Measurements from ENCODE around the gene PI4KB. TPM values are rescaled to one million over a fixed set of nuclear protein-coding genes. Genes with fewer than 3 reads are reported as not detected.

Gene PI4KB
- total and polyA plus RNA-seq, 2 of the 13 experiments (the other 11 are each of a cell fraction or from before 2014, with no cell fraction given) = 19.5 to 29.3 TPM

DNA sequence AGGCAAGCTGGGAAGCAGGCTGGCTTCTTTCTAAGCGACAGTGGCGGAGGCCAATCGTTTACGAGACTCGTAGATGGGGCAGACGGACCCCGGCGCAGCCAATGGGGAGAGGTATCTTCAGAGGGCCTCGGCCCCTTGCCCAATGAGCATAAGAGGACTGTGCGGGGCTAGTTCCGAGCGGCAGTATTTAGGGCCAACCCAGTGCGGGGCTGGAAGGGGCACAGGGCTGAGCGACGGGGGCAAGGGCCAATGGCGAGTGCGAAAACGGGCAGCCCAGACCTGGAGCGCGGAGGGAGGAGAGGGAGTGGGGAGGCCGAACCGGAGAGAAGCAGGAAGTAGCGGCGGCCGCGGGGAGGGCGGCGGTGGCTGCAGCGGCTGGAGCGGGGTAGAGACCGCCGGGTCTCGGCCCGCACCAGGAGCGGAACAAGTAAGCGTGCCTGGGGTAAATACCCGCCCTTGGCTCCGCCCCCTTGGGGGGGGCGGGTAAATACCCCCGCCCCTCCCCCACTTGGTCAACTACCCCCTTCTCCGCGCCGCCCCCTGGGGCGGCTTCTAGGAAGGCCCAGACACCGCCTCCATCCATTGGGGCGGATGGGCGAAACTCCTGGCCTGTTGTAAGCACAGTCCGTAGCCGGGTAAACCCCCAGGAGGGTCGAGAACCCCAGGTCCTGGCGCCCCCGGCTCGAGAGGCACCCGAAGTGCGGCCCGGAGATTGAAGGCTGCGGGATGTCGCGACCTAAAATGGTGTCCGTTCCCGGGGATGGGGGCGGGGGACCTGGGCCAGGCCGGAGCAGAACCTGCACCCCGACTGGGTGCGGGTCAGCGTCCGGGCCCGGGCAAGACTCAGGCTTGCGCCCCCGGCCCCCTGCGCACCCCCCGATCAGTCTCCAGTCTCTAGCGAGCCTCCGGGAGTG, 45.0 kb downstream of the PI4KB start, which contains the start of gene ZNF687 (continued):
- TF ChIP-seq, protein P1, sequence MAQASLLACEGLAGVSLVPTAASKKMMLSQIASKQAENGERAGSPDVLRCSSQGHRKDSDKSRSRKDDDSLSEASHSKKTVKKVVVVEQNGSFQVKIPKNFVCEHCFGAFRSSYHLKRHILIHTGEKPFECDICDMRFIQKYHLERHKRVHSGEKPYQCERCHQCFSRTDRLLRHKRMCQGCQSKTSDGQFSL (CRISPR knock-in tag; IDR thresholded peaks at IDR 0.05) = peak; percentile 93
- TF ChIP-seq CREM (IDR thresholded peaks at IDR 0.05) = peak; percentile 62
- TF ChIP-seq CREM (CRISPR knock-in tag; IDR thresholded peaks at IDR 0.05) = no peak
- no peak for TF ChIP-seq HIVEP1 (CRISPR knock-in tag; IDR thresholded peaks at IDR 0.05)
- TF ChIP-seq, protein P2, sequence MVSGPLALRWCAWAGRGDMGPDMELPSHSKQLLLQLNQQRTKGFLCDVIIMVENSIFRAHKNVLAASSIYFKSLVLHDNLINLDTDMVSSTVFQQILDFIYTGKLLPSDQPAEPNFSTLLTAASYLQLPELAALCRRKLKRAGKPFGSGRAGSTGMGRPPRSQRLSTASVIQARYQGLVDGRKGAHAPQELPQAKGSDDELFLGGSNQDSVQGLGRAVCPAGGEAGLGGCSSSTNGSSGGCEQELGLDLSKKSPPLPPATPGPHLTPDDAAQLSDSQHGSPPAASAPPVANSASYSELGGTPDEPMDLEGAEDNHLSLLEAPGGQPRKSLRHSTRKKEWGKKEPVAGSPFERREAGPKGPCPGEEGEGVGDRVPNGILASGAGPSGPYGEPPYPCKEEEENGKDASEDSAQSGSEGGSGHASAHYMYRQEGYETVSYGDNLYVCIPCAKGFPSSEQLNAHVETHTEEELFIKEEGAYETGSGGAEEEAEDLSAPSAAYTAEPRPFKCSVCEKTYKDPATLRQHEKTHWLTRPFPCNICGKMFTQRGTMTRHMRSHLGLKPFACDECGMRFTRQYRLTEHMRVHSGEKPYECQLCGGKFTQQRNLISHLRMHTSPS (CRISPR knock-in tag; IDR thresholded peaks at IDR 0.05; ENCODE audit: low read depth) = no peak
- TF ChIP-seq, protein P3, sequence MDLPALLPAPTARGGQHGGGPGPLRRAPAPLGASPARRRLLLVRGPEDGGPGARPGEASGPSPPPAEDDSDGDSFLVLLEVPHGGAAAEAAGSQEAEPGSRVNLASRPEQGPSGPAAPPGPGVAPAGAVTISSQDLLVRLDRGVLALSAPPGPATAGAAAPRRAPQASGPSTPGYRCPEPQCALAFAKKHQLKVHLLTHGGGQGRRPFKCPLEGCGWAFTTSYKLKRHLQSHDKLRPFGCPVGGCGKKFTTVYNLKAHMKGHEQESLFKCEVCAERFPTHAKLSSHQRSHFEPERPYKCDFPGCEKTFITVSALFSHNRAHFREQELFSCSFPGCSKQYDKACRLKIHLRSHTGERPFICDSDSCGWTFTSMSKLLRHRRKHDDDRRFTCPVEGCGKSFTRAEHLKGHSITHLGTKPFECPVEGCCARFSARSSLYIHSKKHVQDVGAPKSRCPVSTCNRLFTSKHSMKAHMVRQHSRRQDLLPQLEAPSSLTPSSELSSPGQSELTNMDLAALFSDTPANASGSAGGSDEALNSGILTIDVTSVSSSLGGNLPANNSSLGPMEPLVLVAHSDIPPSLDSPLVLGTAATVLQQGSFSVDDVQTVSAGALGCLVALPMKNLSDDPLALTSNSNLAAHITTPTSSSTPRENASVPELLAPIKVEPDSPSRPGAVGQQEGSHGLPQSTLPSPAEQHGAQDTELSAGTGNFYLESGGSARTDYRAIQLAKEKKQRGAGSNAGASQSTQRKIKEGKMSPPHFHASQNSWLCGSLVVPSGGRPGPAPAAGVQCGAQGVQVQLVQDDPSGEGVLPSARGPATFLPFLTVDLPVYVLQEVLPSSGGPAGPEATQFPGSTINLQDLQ (CRISPR knock-in tag; IDR thresholded peaks at IDR 0.05) = no peak
- TF ChIP-seq, protein P4, sequence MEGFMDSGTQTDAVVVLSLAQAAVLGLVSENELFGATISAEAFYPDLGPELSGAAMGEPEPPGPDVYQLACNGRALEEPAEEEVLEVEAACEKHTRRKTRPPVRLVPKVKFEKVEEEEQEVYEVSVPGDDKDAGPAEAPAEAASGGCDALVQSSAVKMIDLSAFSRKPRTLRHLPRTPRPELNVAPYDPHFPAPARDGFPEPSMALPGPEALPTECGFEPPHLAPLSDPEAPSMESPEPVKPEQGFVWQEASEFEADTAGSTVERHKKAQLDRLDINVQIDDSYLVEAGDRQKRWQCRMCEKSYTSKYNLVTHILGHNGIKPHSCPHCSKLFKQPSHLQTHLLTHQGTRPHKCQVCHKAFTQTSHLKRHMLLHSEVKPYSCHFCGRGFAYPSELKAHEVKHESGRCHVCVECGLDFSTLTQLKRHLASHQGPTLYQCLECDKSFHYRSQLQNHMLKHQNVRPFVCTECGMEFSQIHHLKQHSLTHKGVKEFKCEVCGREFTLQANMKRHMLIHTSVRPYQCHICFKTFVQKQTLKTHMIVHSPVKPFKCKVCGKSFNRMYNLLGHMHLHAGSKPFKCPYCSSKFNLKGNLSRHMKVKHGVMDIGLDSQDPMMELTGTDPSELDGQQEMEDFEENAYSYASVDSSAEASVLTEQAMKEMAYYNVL (CRISPR knock-in tag; IDR thresholded peaks at IDR 0.05; ENCODE audit: borderline replicate concordance) = no peak
- TF ChIP-seq, protein P5, sequence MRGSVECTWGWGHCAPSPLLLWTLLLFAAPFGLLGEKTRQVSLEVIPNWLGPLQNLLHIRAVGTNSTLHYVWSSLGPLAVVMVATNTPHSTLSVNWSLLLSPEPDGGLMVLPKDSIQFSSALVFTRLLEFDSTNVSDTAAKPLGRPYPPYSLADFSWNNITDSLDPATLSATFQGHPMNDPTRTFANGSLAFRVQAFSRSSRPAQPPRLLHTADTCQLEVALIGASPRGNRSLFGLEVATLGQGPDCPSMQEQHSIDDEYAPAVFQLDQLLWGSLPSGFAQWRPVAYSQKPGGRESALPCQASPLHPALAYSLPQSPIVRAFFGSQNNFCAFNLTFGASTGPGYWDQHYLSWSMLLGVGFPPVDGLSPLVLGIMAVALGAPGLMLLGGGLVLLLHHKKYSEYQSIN (CRISPR knock-in tag; IDR thresholded peaks at IDR 0.05; ENCODE audit: borderline replicate concordance) = no peak
- TF ChIP-seq RARA (CRISPR knock-in tag; IDR thresholded peaks at IDR 0.05) = 0 out of 2 replicates have a peak, but pooled peaks have one; percentile 14
- no peak for TF ChIP-seq MBD4 (IDR thresholded peaks at IDR 0.05; ENCODE audit: borderline replicate concordance, low read length)
- peak; percentile 67 for TF ChIP-seq GABPA (IDR thresholded peaks at IDR 0.05; ENCODE audit: low read depth, low read length)
- no peak; the same call in 1 of the 2 replicates for TF ChIP-seq GABPA (CRISPR knock-in tag; IDR thresholded peaks at IDR 0.05; ENCODE audit: low read depth)
- TF ChIP-seq ATF1 (CRISPR knock-in tag; IDR thresholded peaks at IDR 0.05) = peak; percentile 64
- TF ChIP-seq TRIM24 (CRISPR knock-in tag; IDR thresholded peaks at IDR 0.05) = no peak
- TF ChIP-seq, protein P6, sequence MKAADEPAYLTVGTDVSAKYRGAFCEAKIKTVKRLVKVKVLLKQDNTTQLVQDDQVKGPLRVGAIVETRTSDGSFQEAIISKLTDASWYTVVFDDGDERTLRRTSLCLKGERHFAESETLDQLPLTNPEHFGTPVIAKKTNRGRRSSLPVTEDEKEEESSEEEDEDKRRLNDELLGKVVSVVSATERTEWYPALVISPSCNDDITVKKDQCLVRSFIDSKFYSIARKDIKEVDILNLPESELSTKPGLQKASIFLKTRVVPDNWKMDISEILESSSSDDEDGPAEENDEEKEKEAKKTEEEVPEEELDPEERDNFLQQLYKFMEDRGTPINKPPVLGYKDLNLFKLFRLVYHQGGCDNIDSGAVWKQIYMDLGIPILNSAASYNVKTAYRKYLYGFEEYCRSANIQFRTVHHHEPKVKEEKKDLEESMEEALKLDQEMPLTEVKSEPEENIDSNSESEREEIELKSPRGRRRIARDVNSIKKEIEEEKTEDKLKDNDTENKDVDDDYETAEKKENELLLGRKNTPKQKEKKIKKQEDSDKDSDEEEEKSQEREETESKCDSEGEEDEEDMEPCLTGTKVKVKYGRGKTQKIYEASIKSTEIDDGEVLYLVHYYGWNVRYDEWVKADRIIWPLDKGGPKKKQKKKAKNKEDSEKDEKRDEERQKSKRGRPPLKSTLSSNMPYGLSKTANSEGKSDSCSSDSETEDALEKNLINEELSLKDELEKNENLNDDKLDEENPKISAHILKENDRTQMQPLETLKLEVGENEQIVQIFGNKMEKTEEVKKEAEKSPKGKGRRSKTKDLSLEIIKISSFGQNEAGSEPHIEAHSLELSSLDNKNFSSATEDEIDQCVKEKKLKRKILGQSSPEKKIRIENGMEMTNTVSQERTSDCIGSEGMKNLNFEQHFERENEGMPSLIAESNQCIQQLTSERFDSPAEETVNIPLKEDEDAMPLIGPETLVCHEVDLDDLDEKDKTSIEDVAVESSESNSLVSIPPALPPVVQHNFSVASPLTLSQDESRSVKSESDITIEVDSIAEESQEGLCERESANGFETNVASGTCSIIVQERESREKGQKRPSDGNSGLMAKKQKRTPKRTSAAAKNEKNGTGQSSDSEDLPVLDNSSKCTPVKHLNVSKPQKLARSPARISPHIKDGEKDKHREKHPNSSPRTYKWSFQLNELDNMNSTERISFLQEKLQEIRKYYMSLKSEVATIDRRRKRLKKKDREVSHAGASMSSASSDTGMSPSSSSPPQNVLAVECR (CRISPR knock-in tag; IDR thresholded peaks at IDR 0.05; ENCODE audit: borderline replicate concordance) = peak; percentile 69

Measured in HepG2 (cell line).